Suprapubic skin (tissue), 4 donors: ENCODE measurements around the gene DKK3. TPM values are rescaled to one million over a fixed set of nuclear protein-coding genes. Genes with fewer than 3 reads are reported as not detected.
A peak's percentile ranks its signal among the peaks of the same experiment; 100 is the strongest.

Experiments
- DNase-seq, 2 donors: peaks; one replicate each; pipeline ENCODE4 v3.0.0-alpha.2; 2019; ENCODE audit warnings: low spot score in 2 of 2
- H3K27ac ChIP-seq: fragments of 200-600 bp; sonication (generic); one replicate; pipeline ENCODE4 v1.5.1; 2019
- H3K27me3 ChIP-seq: fragments of 200-600 bp; sonication (generic); one replicate; pipeline ENCODE4 v1.5.1; 2019
- H3K36me3 ChIP-seq: fragments of 200-600 bp; sonication (generic); one replicate; pipeline ENCODE4 v1.5.1; 2019
- H3K4me1 ChIP-seq: fragments of 200-600 bp; sonication (generic); one replicate; pipeline ENCODE4 v1.5.1; 2019
- H3K4me3 ChIP-seq: fragments of 200-600 bp; sonication (generic); one replicate; pipeline ENCODE4 v1.5.1; 2019; ENCODE audit warnings: mild to moderate bottlenecking
- H3K9me3 ChIP-seq: fragments of 200-600 bp; sonication (generic); one replicate; pipeline ENCODE4 v1.5.1; 2019
- EP300 ChIP-seq: sonication (generic); formaldehyde crosslinking; IDR thresholded peaks from one replicate; pipeline ENCODE4 v1.6.1; 2017; ENCODE audit warnings: antibody characterized with exemption
- POLR2A ChIP-seq, 2 donors: fragments of 450-650 bp; IDR thresholded peaks; one replicate each; pipeline ENCODE4 v1.6.1; 2017; ENCODE audit warnings: antibody characterized with exemption in 2 of 2, mild to moderate bottlenecking in 2 of 2, moderate library complexity in 2 of 2
- POLR2AphosphoS5 ChIP-seq, 3 donors: sonication (generic); formaldehyde crosslinking; IDR thresholded peaks; one replicate each; pipeline ENCODE4 v1.6.1; 2017; ENCODE audit warnings: antibody characterized with exemption in 3 of 3
- WGBS: methylation state at CpG from one replicate; pipeline ENCODE4 v1.1.5; 2018; 5-methylcytosine and 5-hydroxymethylcytosine counted together
- total RNA-seq, 4 donors: library from RNA; depleted of rRNA; stranded (reverse); fragments of >200 nt; gene quantifications; one replicate each; pipeline ENCODE4 v1.1.0, GENCODE V29; 2016
- TF ChIP-seq, protein P1 (sequence below), 2 donors: fragments of 200-600 bp in 1 of 2; fragments of 450-650 bp in 1 of 2; sonication (generic) in 1 of 2; IDR thresholded peaks; one replicate each; pipeline ENCODE4 v1.5.1; 2016 to 2019; ENCODE audit warnings: antibody characterized with exemption in 2 of 2, mild to moderate bottlenecking in 1 of 2, moderate library complexity in 1 of 2

The DKK3 gene
- total RNA-seq, 4 donors from 2014 or later, result 105 to 152 (median 137) TPM

GRCh38 chr11:12006552-12007229 lies 1.7 kb downstream of the DKK3 start:
- no peaks in the 10 kb centered on the region for H3K9me3 ChIP-seq
- H3K27me3 ChIP-seq, result peaks cover 26% of the 10 kb centered on the region
- TF ChIP-seq POLR2A (IDR thresholded peaks at IDR 0.05) (no peak), EP300 (no peak), POLR2AphosphoS5 (IDR thresholded peaks at IDR 0.05) (no peak)
- TF ChIP-seq, protein P1, sequence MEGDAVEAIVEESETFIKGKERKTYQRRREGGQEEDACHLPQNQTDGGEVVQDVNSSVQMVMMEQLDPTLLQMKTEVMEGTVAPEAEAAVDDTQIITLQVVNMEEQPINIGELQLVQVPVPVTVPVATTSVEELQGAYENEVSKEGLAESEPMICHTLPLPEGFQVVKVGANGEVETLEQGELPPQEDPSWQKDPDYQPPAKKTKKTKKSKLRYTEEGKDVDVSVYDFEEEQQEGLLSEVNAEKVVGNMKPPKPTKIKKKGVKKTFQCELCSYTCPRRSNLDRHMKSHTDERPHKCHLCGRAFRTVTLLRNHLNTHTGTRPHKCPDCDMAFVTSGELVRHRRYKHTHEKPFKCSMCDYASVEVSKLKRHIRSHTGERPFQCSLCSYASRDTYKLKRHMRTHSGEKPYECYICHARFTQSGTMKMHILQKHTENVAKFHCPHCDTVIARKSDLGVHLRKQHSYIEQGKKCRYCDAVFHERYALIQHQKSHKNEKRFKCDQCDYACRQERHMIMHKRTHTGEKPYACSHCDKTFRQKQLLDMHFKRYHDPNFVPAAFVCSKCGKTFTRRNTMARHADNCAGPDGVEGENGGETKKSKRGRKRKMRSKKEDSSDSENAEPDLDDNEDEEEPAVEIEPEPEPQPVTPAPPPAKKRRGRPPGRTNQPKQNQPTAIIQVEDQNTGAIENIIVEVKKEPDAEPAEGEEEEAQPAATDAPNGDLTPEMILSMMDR (IDR thresholded peaks at IDR 0.05), result no peak
- H3K36me3 ChIP-seq, result no peaks in the 10 kb centered on the region
- peak in 1 of 2 donors; percentile 63 for DNase-seq
- WGBS, result 87% methylated on average over 7 of the region's 7 CpGs
- H3K27ac ChIP-seq, result no peak overlapping the region
- H3K4me3 ChIP-seq, result peak overlapping the region; percentile 56
- peaks cover 37% of the 10 kb centered on the region for H3K4me1 ChIP-seq

- H3K4me3 ChIP-seq, result no peak overlapping the region
- DNase-seq, result no peak
- H3K9me3 ChIP-seq, result no peaks in the 10 kb centered on the region
- H3K4me1 ChIP-seq, result peaks cover 37% of the 10 kb centered on the region
- H3K36me3 ChIP-seq, result no peaks in the 10 kb centered on the region
- 42% methylated on average over 1 of the region's 1 CpG for WGBS
- TF ChIP-seq, protein P1 (IDR thresholded peaks at IDR 0.05), result no peak
- H3K27ac ChIP-seq, result no peak overlapping the region
- H3K27me3 ChIP-seq, result peaks cover 26% of the 10 kb centered on the region
These were observed 3.0 kb downstream of the DKK3 start for GRCh38 chr11:12005476-12005875.

- Histone ChIP-seq H3K27me3 (peaks cover 26% of the 10 kb centered on the region), H3K4me1 (peaks cover 37% of the 10 kb centered on the region), H3K27ac (no peak overlapping the region), H3K9me3 (no peaks in the 10 kb centered on the region), H3K4me3 (no peak overlapping the region), H3K36me3 (no peaks in the 10 kb centered on the region)
- no peak for DNase-seq
- 58% methylated on average over 4 of the region's 4 CpGs for WGBS
- TF ChIP-seq EP300 (no peak), POLR2AphosphoS5 (IDR thresholded peaks at IDR 0.05) (no peak), POLR2A (IDR thresholded peaks at IDR 0.05) (no peak)
- TF ChIP-seq, protein P1 (IDR thresholded peaks at IDR 0.05), result no peak
These were observed 3.4 kb downstream of the DKK3 start for GRCh38 chr11:12005061-12005460.

GRCh38 chr11:12003815-12004214 lies 4.6 kb downstream of the DKK3 start:
- H3K4me1 ChIP-seq, result peaks cover 28% of the 10 kb centered on the region
- no peak overlapping the region for H3K27ac ChIP-seq
- peak in 1 of 2 donors; percentile 20 for DNase-seq
- no peaks in the 10 kb centered on the region for H3K36me3 ChIP-seq
- TF ChIP-seq POLR2AphosphoS5 (IDR thresholded peaks at IDR 0.05), result no peak
- TF ChIP-seq EP300, result no peak
- TF ChIP-seq, protein P1 (IDR thresholded peaks at IDR 0.05), result no peak
- TF ChIP-seq POLR2A (IDR thresholded peaks at IDR 0.05), result no peak
- WGBS, result 84% methylated on average over 4 of the region's 4 CpGs
- H3K4me3 ChIP-seq, result no peak overlapping the region
- H3K27me3 ChIP-seq, result peaks cover 22% of the 10 kb centered on the region
- no peaks in the 10 kb centered on the region for H3K9me3 ChIP-seq

DNA sequence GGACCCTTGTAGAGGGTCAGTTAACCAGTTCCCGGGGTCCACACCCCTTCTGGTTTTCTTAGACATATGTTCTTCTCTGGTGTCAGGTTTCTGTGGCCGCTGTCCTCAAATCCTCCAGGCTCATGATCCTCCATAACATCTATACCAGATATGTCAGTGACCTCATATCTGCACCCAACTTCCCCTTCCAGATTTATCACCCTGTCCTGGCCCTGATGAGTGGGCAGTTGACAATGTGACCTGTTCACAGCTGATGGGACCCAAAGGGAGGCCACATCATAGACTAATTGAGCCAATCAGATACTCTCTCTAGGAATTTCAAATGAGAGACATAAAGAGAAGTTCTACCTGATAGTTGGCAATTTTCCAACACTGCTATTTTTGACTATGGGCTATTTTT lies 5.1 kb downstream of the DKK3 start:
- peaks cover 24% of the 10 kb centered on the region for H3K4me1 ChIP-seq
- no peak for TF ChIP-seq POLR2AphosphoS5 (IDR thresholded peaks at IDR 0.05)
- TF ChIP-seq, protein P1 (IDR thresholded peaks at IDR 0.05), result no peak
- TF ChIP-seq POLR2A (IDR thresholded peaks at IDR 0.05), result no peak
- TF ChIP-seq EP300, result no peak

More for the DNA sequence above, 5.1 kb downstream of the DKK3 start:
- Histone ChIP-seq H3K27ac (no peak overlapping the region), H3K4me3 (no peak overlapping the region), H3K9me3 (no peaks in the 10 kb centered on the region), H3K36me3 (no peaks in the 10 kb centered on the region), H3K27me3 (peaks cover 17% of the 10 kb centered on the region)
- DNase-seq, result no peak
- 87% methylated on average over 2 of the region's 2 CpGs for WGBS
